NOMO-1 treated with DMSO at 0.1 percent for 48 hours (cell line): ENCODE results near the gene NRTN.

Source experiments
- DNase-seq: peaks from one replicate; lab custom pipeline; 2025; ENCODE audit not compliant: unreplicated experiment; lab: John Stamatoyannopoulos, UW

NRTN gene

GRCh38 chr19:5864725-5865486 lies 60.0 kb downstream of the NRTN start:
- no peak for DNase-seq

GRCh38 chr19:5865772-5866171 lies 60.9 kb downstream of the NRTN start:
- DNase-seq: no peak

GRCh38 chr19:5867201-5868136 lies 62.6 kb downstream of the NRTN start:
- no peak for DNase-seq

GRCh38 chr19:5870986-5871394 lies 66.1 kb downstream of the NRTN start:
- no peak for DNase-seq

GRCh38 chr19:5873617-5874199 lies 68.8 kb downstream of the NRTN start:
- no peak for DNase-seq

- DNase-seq: peak; percentile 68
Measured at GRCh38 chr19:5874496-5874895, 69.6 kb downstream of the NRTN start.

GRCh38 chr19:5877427-5877826 lies 72.6 kb downstream of the NRTN start:
- DNase-seq: no peak

- DNase-seq: no peak
Measured at GRCh38 chr19:5877882-5878281, 73.0 kb downstream of the NRTN start.
